HG02885 (cell line): ENCODE measurements around the gene UGT1A1.

Source experiments
- ATAC-seq: cut with Tn5 transposase; IDR thresholded peaks from one replicate; pipeline ENCODE4 v1.9.1; 2021; ENCODE audit warnings: mild to moderate bottlenecking; ENCODE audit not compliant: unreplicated experiment, poor library complexity

Gene UGT1A1

DNA sequence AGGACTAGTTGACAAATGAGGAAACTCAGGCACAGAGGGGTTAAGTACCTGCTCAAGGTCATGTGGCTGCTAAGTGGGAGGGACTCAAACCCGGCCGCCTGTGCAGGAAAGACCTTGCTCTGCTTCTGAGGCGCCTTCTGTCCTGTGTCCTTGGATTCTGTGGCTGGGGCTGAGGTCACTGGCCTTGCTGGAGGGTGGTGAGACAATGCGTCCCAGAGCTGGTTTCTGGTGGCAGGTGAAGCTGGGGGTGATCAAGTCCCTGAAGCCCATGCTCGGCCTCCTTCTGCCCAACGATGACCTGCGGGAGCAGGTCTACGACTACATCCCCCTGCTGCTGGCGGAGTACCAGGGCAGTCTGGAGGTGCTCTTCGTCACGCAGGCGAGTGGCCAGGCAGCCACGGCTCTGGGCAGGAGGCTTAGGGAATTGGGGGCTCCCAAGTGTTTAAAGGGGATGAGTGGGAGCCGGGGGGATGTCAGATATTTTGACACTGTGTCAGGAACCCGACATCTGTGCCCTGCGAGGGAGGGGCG lies 34.1 kb downstream of the UGT1A1 start:
- ATAC-seq, result no peak

DNA sequence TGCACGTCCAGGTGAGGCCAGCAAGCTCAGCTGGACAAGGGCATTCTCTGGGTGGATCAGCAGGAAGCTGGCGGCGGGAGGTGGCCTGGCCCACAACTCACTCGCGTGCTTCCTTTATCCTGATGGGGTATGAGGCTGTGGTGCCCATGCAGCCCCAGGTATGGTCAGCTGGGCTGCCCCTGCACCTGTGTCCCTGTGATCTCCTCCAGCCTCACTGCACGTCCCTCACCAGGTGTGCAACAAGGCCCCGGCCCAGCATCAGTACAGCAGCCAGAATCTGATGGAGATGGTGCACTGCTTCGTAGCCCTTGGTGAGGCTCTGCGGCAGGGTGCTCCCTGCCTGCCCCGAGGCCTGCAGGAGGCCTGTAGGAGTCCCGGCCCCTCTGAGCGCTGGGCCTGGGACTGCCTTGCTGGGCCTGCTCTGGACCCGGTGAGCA lies 35.7 kb downstream of the UGT1A1 start:
- ATAC-seq, result no peak

DNA sequence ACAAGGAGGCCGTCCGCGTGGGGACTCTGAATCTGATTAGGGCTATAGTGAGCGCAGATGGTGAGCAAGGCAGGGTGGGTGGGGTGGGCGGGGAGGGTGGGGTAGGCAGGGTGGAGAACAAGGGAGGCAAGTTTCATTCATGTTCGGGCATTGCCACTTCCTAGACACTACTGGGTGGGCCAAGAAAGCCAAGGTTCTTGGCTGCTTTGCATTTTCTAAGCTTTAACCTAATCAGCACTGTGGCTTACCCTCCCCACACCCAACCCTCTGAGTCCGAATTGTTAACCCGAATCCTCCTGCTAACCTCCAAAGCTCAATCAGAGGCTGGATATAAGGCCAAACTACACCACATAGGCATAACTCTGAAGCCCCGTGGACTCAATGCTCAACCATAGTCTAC lies 36.2 kb downstream of the UGT1A1 start:
- ATAC-seq, result no peak

DNA sequence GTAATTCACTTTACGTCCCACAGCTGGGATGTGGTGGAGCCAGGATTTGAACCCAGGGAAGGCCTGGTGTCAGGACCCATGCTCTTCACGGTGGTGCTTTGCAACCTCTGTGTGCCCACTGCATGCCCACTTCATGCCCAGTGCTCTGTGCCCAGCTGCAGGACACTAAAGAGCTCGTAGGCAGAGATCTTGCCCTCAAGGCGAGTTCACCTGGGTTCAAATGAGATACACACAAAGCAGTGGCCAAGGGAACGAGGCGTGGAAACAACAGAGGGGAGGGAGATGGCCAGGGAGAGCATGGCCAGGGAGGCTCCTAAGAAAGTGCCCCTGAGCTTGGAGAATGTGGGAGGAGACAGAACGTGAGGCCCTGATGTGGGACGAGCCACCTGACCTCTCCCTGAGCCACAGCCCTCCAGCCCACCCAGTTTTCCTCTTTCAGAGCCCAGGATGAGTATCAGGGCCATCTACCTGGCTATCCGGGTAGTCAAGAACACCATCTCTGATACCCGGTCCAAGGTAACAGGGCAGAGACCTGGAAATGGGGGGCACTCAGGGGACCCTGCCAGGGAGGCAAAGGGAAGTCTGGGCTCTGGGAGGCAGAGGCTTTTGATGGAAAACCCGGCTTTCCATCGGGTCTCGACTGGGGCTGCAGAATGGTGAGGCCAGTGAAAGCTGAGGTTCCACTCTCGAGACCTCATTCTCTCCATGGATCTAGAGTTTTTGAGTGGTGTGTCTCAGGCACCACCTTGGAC lies 38.4 kb downstream of the UGT1A1 start:
- ATAC-seq, result no peak

DNA sequence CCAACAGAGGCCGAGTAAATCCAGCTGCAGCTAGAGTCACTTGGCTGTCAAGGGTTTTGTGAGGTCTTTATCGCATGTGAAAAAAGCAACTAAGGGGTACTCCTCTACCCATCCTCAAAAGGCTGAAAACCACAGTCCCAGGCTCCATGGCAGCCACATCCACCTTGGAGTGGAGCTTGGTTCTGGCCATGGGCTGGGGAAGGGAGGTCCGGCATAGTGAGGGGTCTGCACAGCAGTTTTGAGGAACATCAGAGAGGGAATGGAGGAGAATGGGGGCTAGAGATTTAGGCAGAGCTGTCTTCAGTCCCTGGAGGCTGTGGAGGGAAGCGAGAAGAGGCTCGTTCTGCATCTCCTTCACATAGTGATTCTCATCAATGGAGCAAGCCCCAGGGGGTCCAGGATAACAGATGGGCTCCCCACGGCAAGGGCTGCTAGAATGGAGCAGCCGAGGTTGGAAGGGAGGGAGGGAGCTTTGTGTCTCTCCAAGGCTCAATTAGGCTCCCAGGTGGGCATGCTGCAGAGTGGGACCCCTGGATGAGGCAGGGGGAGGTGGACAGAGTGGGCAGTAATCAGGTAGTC lies 39.1 kb downstream of the UGT1A1 start:
- ATAC-seq, result no peak

- ATAC-seq, result no peak
Measured at GRCh38 chr2:233799716-233800115, 39.6 kb downstream of the UGT1A1 start.

DNA sequence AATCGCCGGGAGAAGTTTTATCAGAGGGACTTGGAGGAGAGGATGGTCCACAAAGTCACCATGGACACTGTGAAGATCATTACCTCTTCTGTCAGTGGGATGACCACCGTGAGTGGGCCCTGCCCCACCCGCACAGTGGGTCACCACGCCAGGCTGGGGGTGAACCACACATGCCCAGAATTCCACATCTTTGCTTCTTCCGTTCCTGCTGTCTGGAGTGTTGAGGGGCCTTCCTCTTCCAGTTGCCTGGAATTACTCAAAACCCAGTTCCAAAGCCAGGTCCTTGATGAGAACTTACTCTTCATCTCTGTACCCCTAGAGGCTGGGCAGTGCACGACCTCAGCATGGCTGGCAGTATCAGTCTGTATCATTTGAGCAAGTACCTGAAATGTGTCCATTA lies 40.1 kb downstream of the UGT1A1 start:
- ATAC-seq, result no peak

DNA sequence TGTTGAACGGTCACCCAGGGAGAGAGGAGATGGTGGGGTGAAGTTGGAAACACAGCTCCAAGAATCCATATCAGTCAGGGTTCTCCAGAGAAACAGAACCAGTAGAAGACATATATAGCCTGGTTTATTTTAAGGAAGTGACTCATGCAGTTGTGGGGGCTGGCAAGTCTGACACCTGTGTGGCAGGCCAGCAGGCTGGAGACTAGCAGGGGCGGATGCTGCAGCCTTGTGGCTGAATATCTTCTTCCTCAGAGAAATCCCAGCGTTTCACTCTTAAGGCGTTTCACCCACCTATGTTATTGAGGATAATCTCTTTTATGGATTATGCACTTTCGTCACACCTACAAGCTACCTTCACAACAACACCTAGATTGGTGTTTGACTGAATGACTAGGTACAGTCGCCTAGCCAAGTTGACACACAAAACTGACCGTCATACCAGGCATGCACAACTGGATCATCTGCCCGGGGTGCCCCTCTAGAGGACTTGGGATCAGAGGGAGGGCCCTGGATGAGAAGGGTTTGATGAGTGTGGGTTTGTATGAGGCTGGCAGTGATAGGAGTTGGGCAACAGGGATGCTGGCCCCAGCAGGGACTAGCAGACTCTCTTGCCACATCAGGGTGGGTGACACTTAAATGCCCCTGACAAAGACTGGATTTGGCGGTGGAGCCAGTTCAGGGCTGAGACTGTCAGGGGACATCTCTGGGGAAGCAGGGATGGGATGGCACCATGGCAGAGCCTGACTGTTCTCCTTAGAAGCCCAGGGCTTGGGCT lies 41.5 kb downstream of the UGT1A1 start:
- ATAC-seq, result no peak

DNA sequence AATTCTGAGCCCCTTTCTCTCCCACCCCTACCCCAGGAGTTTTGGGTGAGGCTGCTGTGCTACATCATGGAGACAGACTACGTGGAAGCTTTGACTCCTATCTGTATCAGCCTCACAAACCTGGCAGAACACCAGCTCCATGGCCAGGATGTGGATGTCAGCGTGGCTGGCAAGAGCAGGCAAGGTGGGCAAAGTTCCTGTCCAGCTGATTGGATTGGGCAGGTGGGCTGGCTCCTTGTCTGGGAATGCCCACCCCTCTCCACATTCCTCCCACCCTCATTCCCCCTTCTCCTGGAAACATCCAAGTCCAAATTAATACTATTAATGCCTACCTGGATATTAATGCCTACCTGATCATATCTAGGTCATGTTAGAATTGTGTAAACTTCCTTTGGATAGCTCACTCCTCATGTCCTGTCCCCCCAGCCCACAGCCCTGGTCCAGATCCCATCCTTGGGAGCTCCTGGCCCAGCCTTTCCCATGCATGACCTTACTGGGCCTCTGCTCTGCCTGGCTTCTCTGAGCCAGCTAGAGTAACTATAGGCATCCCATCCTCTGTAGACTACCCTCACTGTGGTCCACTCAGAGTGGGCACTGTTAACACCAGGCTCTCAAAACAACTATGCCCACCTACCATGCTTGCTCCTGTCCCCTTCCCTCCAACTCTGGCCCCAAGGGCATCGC lies 42.2 kb downstream of the UGT1A1 start:
- ATAC-seq, result no peak

- ATAC-seq, result no peak
Measured at GRCh38 chr2:233803292-233803911, 43.3 kb downstream of the UGT1A1 start.

- ATAC-seq, result no peak
Measured at GRCh38 chr2:233803994-233804393, 43.9 kb downstream of the UGT1A1 start.

DNA sequence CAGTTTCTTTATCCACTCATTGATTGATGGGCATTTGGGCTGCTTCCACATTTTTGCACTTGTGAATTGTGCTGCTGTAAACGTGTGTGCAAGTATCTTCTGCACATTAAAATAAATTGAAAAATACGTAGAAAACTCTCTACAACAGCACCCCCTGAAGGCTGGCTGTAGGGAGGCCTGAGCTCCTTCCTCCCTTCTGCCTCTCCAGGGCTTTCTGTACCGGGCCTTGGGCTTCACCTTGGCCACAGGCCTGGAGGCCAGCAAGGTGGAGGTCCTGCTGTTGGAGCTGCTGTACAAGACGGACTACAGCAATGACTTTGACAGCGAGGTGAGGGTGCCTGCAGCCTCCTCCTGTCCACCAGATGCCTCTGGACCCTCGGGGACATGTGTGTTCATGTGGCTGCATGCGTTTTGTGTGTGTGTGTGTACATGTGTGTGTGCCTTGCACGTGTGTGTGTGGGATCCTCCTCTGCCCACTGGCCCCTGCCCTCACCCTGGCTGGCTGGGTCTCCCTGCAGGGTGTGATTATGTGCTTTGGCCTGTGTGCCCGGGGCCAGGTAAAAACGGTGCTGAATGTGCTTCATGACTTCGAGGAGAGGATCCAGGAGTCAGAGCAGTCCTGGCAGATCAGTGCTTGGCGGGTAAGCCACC lies 47.3 kb downstream of the UGT1A1 start:
- no peak for ATAC-seq

GRCh38 chr2:233807966-233808935 lies 48.2 kb downstream of the UGT1A1 start:
- no peak for ATAC-seq

DNA sequence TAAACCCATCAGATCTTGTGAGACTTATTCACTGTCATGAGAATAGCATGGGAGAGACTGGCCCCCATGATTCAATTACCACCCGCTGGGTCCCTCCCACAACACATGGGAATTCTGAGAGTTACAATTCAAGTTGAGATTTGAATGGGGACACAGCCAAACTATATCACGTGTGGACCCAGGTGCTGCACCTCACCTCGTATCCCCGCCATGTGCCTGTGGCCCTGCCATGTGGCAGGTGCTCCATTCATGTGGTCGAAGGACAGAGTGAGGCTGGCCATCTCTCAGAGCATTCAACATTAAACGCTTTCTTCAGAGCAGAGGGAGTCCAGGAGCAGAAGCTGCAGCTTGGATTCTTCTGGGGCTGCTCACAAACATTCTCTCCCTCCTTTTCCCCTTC lies 50.3 kb downstream of the UGT1A1 start:
- ATAC-seq, result no peak

DNA sequence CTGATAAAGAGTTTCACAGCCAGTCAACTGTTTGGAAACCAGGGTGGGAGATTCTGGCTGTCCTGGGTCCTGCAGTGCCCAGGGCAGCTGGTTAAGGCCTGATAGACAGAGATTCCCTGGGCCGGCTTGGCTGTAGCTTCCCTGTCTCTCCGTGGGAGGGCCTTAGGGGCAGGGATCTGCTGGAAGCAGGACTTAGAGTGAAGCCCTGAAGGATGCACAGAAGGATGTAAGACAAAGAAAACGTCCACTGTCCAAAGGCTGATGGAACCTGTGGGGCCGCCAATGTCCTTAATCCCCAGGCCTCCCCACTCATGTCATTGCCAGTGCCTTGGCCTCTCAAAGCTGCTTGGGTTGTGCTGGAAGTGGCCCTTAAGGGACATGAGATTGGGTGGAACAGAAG lies 51.0 kb downstream of the UGT1A1 start:
- ATAC-seq, result no peak

DNA sequence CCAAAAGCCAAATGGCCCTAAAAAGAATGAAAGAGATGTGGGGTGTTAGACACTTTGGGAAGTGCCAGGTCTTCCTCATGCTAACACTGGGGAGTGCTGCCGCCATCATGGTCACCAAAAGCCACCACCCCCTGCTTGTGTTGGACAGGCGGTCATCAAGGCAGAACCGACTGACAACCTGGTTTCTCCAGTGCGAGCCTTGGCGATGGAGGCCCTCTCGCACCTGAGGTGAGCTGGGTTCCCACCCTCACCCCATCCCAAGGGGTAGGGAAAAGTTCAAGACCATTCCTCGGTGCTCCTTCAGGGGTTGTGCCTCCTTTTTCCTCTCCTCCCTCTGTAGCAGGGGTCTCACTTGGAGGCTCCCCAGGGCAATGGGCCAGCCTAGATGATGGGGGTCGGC lies 51.7 kb downstream of the UGT1A1 start:
- ATAC-seq, result no peak

DNA sequence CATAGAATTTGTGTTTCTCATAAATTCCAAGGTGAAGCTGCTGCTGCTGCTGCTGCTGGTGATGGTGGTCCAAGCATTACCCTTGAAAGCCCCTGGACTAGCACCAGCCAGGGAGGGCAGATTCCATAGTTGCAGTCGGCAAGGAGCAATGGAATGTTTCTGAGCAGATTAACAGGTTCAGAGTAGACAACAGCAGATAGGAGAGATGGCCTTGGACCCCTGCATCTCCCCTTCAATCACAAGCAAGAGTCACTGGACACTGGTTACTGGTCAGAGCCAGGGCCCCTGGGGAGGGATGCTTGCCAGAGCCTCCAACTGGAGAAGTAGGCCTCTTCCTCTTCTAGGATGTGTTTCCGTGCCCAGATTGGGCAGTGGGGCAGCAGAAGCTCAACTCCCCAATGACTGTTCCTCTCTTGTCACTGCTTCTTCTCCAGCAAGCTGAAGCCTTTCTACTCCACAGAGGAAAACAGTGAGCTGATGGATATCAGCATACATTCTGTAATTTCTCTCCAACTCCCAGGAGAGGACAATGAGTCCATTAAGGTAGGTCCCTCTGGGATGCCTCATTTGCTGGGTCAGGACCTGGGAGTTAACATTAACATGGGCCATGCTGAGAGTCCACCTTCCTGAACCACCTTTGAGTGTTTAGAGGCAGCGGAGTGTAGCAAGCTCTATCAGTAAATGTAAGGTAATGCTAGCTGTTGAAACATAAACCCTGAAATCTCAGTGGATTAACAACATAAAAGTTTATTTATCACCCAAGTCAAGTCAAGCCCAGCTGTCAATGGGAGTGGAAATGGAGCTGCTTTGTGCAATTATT lies 53.4 kb downstream of the UGT1A1 start:
- ATAC-seq, result no peak
